NCI-H1092 treated with DMSO at 0.1 percent for 48 hours (cell line): Measurements from ENCODE around the gene UBXN11.

ENCODE experiments used
- DNase-seq: peaks from one replicate; lab custom pipeline; 2025; lab: John Stamatoyannopoulos, UW

Gene UBXN11, protein sequence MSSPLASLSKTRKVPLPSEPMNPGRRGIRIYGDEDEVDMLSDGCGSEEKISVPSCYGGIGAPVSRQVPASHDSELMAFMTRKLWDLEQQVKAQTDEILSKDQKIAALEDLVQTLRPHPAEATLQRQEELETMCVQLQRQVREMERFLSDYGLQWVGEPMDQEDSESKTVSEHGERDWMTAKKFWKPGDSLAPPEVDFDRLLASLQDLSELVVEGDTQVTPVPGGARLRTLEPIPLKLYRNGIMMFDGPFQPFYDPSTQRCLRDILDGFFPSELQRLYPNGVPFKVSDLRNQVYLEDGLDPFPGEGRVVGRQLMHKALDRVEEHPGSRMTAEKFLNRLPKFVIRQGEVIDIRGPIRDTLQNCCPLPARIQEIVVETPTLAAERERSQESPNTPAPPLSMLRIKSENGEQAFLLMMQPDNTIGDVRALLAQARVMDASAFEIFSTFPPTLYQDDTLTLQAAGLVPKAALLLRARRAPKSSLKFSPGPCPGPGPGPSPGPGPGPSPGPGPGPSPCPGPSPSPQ

DNA sequence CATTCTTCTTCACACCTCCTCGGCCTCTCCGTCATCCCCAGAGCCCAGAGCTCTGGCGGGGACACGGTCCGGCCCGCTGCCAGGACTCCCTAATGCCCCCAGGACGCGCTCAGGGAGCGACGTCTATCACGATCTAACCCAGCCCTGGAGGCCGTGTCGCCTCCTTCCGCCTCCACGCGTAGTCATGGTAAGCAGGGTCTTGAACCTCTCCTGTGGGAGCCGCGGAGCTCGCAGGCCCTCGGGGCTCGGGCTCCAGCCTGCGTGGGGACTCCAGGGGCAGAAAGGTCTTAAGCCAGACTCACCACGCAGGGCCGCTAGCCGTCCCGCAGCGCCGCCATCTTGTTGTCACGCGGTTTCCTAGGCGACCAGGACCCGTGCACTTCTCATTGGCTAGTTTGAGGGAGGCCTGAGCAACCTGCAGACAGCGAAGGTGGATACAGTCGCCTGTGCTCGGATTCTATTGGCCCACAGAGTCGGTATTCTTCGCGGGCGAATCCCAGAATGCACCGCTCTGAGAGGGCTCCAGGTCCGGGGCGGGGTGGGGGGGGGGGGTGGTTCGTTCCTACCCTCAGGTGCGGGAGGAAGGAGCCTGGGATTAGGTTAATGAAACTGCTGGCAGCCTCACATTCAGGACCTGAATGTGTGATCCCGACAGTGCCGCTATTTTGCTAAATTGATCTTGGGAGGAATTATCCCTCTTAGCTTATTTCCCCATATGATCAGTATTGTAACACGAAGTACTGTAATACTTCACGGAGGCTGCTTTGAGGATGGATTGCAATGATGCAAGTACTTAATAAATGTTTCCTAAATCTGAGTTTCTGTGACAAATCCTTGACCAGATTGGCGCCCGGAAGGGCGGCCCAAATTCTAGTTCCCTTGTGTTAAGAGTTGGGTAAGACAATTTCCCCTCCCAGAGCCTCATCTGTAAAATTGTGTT is at the start of gene UBXN11:
Gene UBXN11, minus strand, starts transcription at position 347 of the 940 bp plus-strand sequence. CDS start 3,753 bp downstream, outside the sequence.
- DNase-seq = peak; percentile 99

DNA sequence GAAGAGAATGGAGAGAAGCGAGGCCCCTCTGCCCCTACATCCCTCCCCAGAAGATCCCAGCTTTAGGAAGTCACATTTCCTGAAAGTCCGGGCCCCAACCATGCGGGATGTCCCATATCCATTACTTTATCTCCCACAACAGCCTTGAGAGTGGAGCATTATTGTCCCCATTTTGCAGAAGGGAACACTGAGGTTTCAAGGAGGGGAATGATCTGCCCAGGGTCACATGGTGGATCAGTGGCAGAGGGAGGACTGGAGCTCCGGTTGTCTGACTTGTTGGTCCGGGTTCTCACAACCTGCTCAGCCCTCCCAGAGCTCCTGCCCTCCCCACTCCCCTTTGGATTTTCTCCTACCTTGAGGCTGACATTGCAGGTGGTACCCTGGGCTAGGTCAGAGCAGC is 49.7 kb upstream of the UBXN11 start:
- DNase-seq = no peak

DNA sequence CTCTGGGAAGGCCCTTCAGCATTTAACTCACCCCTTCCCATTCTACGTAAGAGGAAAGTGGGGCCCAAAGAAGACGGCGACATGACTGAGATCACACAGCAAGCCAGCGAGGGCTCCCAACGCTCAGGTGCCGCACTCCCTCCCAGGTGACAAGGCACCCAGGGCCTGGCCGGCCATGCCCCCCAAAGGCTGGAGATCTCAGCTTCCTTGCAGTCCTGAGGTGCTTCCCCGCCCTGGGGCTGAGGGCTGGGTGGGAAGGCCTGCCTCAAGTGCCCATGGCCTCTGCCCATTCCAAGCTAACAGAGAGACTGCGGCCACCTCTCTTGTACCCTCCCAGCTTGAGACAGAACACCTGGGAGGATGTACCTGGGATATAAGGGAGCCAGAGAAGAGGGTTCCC is 48.5 kb upstream of the UBXN11 start:
- DNase-seq = no peak

DNA sequence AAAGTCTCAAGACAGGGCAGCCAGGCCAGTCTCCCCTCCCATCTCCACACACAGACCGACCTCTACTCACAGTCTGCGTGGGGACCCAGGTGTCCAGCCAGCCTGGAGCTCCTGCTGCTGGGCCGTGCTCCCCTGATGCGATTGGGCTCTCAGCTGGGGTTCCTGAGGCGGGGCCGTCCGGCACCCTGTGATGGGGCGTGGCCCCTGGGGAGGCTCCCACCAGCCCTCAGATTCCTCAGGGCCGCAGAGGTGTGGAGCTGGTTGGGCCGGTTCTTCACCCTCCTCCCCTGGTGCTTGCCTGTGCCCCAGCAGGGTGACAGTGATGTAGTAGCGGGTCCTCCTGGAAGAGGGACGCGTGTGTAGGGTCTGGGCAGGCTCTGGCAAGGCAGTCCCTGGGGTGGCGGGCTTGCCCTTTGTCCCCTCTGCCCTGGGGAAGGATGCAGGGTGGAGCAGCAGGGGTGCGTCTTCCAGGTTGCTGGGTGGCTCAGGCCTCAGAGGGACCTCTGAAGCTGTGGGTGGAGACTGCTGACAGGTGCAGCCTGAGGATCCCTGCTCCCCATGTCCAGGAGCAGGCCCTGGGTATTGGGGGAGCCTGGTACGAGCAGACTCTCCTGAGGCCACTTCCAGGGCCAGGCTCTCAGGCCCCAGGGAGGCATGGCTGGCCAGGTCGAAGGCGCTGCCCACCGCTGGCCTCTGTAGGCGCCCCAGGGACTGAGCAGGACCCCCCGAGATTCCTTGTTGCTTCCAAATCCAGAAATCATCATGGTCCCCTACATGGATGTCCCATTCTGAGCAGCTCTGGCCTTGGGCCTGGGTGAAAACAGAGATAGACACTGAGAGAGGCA is 47.8 kb upstream of the UBXN11 start, which contains the start of gene CRYBG2:
Gene CRYBG2, minus strand, starts transcription at position 155 of the 845 bp plus-strand sequence. CDS start 7,473 bp downstream, outside the sequence.
- DNase-seq = no peak

DNA sequence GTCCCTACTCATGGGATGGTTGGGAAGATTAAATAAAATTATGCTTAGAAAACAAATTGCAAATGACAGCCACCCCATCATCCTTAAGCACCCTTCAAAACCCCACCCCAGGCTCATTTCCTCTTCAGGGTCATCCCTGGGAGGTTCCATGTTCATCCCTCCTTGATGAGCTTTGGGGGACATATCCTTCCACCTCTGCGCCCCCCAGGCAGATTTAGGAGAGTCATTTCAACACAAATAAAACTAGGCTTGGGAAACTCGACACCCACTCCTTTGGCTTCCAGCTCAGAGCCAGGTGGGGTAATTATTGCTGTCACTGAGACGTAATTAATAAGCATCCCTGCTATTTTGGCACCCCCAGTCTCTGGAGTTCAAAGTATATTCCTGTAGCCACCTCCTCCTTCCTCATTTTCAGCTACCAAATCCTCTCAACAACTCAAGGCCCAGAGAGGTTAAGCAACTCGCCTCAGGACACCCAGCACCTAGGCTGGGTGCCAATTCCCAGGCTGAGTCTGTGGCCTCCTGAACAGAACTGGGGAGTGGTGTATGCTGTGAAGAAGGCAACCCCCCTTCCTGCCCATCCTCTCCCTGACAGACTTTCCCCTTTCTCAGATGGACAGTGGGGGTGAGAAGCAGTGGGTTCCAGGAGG is 46.9 kb upstream of the UBXN11 start:
- DNase-seq = no peak

DNA sequence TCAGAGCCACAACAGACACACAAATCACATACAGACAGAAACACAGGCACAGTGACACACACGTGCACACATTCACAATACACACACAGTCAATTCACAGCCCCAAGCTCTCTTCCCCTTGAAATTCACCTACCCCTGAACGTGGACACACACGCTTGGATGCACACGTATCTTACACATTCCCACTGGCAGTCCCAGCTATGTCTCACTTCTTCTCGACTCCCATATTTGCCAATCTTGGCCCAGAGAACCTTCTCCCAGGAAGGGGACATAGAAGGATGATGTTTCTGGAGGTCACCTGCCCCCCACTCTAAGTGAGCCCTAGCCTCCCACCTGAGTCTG is 45.9 kb upstream of the UBXN11 start:
- DNase-seq = no peak

DNA sequence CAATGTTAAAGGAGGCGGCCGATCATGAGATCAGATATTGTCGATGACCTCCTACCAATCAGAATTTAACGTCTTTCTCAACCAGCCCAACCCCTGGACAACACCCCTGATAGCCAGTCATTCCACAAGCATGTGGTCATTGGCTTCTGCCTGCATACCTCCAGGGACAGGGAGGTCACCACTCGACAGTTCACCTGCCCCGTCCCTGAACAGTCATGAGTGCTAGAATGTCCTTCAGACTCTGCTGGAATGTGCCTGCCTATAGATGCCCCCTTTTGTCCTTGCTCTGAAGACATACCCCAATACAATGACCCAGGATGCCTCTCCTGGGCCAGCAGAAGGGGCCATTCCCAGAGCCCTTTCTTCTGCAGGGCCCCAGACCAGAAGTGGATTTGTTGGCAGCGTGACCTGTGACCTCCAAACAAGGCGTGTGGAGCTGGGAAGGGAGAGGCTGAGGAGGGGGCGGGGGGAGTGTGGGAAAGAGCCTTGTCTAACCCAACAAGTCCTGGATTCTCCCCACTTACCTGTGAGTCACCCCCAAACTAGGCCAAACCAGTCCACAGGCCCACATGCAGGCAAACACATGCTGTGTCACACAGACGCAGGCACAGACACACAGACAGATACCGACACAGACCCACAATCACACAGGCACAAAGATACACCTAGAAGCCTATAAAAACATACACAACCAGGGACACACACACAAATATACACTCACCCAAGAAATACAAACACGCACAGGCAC is 45.3 kb upstream of the UBXN11 start:
- no peak for DNase-seq

DNA sequence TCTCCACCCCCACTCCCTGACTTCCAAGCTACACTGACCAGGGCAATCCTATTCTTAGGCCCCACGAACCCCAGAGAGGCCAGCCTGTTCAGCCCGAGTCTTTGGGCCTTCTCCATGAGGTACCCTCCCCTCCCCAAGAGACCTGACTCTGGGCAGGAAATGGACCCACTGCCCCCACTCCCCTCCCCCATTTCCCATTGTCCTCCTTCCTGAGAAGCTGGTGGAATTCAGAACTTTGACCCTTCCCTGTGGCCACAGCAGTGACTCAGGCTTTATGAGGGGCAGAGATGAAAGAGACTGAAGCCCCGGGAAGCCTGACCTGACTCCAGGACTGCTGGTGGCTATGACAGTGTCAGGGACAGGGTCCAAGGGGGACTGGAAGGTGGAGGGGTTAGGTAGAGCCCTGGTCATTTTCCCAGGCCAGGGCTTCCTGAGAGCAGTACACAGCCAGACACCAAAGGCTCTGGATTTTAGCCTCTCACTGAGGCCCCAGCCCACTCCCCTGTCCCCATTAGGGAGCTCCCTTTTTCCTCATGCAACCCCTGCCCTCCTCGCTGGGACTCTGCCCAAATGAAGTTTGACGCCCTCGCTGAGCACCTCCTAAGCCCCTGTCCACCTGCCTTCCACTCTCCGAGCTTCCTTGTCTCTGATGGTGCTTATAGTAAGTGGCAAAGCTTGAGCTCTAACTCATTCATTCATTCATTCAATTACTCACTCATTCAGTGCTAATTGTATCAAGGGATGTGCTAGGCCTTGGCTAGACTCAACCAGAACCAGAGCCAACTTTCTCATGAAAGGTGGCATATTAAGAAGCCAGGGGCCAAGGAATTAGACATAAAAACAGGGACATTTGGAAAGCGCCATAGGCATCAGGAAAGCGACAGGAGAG is 44.5 kb upstream of the UBXN11 start:
- no peak for DNase-seq

DNA sequence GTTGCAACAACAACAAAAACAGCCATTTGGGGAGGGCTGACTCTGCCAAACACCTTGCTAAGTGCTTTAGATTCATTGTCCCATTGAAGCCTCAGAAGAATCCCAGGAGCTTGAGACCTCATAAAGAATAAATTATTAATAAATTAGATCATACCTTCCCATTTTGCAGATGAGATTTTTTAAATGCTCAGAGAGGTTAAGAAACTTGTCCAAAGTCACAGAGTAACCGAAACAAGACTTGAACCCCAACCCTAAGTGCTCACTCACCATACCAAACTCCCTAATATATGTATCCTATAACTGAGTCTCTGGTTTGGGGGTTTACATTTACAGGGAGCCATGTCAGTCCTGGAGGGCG is 43.9 kb upstream of the UBXN11 start:
- DNase-seq = no peak

DNA sequence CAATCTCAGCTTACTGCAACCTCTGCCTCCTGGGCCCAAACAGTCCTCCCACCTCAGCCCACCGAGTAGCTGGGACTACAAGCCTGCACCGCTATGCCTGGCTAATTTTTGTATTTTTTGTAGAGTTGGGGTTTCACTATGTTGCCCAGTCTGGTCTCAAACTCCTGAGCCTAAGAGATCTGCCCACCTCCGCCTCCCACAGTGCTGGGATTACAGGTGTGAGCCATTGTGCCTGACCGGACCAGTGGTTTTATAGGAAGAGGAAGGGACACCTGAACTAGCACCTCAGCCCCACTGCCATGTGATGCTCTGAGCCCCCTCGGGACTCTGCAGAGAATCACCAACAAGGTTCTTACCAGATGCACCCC is 43.4 kb upstream of the UBXN11 start:
- no peak for DNase-seq

DNA sequence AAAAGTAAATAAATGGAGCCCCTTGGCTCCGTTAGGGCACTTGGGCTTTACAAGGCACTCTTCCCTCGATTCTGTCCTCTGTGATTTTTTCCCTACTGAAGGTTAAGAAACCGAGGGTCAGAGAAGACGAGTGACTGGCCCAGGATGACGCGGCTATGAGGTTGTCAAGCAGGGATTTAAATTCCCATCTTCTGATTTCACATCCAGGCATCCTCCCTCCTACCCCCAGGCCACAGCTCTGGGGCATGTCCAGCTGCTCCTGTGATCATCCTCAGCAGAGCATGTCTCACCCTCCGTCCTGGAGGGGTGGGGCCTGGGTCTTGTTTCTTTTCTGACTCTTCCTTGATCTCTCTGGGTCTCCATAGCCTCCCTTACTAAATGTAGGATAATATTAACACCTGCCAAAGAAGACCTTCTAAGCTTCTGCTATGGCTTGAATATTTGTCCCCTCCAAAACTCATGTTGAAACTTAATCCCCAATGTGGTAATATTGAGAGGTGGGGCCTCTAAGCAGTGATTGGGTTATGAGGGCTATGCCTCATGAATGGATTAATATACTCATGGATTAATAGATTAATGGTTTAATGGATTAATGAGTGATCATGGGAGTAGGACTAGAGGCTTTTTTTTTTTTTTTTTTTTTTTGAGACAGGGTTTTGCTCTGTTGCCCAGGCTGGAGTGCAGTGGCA is 42.9 kb upstream of the UBXN11 start:
- DNase-seq = no peak

DNA sequence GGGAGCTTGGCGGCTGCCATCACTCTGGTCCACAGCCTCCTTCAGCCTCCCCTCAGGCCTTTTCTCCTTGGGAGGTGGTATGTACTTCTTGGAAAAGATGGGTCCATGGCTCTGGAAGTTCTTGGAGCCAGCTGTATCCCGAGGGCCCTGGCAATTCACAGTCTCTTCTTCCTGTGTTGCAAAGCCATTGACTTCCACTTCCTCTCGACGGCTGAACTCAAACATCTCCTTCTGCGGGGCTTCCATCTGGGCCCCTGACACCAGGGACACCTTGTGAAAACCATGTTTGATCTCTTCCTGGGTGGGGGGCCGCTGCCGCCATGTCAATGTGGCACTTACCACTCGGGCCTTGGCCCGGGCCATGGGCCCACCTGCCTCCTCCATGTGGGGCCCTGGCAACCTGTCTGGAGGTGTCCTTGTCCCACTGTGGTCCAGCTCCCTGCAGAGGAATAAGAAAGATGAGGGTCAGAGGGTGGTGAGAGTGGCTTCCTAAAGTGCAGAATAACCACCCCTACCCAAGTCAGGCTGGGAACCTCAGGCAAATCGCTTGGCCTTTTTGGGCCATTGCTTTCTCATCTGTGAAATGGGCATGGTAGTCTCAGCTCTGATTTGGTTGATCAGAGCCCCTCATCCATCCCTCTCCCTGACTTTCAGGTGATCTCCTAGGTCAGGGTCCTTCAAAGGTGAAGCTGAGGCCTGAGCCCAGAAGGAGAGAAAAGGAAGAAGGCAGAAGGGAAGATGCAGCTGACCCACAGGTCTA is 40.0 kb upstream of the UBXN11 start:
- DNase-seq = no peak

DNA sequence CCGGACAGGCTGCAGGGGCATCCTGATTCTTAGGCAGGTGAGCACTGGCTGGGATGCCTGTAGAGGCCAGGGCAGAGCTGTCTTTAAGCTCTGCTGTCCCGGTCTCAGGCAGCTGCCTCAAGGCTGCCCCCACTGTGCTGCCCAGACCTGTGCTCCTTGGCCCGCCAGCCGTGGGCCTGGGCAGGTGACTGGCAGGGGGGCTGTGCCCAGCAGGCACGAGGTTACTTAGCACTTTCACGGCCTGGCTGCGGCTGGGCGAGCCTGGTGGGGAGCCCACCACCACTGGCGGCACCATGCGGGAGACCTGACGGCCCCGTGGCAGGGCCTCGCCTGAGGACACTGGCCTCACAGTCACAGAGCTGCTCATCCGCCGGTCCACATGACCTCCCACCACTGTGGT is 39.3 kb upstream of the UBXN11 start:
- no peak for DNase-seq

DNA sequence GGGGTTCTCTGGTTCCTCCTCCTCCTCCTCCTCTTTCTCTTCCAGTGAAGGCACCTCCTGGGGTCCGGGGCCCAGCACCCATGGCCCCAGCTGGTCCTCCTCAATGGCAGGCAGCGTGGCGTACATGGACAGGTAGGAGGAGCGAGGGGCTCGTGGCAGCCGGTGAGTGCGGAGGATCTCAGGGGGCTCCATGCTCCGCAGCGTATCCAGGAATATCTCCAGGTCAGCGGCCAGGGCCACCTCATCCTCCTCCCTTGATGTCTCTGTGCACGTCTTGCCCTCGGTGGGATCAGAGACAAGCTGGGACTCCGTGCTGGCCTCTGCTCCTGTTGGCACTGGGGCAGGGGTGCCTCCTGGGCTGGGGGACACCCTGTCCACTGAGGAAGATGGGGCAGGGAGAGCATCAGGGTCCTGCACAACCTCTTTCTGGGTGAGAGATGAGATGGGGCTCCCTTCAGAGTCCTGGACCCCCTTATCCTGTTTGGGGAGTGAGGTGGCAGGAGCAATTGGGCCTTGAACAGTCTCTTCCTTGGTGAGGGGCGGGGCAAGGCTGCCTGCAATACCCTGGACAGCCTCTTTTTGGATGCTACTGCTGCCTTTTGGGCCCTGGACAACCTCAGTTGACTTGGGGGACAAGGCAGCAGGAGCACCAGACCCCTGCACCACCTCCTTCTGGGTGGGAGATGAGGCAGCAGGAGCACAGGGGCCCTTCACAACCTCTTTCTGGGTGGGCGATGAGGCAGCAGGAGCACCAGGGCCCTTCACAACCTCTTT is 37.9 kb upstream of the UBXN11 start:
- DNase-seq = no peak

DNA sequence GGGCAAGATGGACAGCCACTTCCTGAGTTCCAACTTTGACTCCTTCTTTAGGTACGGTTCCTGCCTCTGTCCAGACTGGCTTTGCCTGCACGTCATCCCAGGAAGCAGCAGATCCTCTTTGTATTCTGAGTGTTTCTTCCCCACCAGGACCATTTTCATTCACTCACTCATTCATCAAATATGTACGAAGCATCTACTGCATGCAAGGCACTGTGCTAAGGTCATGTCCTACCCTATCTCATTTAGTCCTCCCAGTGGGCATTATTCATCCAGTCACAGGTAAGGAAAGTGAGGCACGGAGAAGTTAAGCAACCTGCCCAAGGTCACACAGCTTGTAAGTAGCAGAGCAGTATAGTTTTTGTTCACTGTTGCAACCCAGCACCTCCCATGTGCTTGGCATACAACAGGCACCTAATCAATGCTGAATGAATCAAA is 33.6 kb upstream of the UBXN11 start:
- DNase-seq = no peak

DNA sequence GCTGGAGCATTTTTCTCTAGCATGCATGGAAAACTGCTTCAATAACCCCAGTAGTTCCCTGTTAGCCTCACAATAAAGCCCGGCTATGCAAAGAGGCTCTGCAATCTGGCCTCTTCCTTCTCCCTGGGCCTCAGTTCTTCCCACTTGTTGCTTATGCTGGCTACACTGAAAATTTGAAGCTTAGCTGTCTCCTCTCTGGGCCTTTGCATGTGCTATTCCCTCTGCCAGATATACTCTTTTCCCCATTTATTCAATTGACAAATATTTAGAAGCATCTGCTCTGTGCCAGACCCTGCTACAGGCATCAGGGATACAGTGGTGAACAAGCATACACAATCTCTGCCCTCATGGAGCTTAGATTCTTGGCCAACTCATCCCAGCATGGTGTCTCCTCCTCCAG is 32.2 kb upstream of the UBXN11 start:
- no peak for DNase-seq

DNA sequence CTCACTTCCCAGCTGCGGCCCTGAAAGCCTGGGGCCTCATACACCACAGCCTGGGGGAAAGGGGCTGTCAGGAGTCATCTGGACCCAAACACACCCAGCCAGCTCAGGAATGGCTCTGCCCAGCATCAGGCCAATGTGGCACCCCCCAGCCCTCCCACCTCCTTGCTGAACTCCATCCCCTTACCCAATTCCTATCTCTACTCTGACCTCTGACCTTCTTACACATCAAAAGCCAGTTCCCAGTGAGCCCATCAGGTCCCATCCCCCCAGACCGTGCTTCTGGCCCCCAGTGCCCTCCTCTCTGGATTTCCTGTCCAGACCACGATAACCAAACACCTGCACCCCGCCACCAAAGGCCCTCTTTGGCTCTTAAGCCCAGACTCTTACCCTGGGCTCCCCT is 31.2 kb upstream of the UBXN11 start:
- no peak for DNase-seq

DNA sequence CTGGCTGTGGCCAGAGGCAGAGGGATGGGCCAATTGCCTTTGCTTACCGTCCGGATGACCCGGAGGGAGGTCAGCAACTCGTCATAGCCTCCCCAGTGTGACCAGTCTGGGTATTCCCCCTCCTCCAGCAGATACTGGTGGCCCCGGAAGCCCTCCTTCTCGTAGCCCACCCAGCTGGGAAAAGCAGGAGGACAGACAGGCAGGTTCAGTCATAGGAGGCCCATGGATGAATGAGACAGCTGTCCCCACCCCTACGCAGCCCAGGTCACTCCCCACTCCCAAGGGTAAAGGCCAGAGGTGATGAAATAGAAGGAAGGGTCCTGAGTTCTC is 30.7 kb upstream of the UBXN11 start:
- DNase-seq = no peak
